HG03442 (cell line): ENCODE data around the gene TXNIP.
"Not testable (repeated sequence)": the region's sequence is repeated elsewhere in the genome, so short reads cannot be mapped to it uniquely, and the experiment has no call there.

ENCODE experiments used
- ATAC-seq: cut with Tn5 transposase; IDR thresholded peaks from one replicate; pipeline ENCODE4 v1.9.1; 2021; ENCODE audit warnings: mild to moderate bottlenecking, moderate library complexity; ENCODE audit not compliant: unreplicated experiment

TXNIP gene, protein sequence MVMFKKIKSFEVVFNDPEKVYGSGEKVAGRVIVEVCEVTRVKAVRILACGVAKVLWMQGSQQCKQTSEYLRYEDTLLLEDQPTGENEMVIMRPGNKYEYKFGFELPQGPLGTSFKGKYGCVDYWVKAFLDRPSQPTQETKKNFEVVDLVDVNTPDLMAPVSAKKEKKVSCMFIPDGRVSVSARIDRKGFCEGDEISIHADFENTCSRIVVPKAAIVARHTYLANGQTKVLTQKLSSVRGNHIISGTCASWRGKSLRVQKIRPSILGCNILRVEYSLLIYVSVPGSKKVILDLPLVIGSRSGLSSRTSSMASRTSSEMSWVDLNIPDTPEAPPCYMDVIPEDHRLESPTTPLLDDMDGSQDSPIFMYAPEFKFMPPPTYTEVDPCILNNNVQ

DNA sequence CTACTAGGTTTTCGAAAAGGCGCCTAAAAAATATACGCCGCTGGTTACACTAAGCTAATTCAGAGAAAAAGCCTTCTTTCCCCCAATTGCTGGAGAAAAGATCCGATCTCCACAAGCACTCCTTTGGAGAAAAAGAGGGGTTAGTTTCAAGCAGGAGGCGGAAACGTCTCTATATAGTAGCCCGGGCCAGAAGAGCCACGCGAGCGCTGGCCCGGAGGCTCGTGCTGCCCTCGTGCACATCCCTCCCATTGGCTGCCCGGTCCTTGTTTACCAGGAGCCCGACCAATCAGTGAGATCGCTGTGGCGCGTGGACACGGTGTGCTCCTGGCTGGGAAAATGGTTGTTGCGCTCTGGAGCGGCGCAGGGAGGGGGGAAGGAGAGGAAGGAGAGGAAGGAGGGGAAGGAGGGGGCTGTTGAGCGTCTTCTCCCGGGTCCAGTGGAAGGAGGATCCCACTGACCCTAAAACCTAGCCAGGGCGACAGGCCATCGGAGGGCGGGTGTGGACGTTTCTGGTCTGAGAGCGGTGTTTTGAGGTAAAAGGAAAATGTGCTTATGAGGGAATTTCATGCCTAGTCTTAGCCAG is at the start of gene TXNIP:
TXNIP (minus strand) TSS at position 147 of the 583 bp plus-strand sequence. CDS start 313 bp downstream, outside the sequence.
- ATAC-seq = peak; percentile 86

DNA sequence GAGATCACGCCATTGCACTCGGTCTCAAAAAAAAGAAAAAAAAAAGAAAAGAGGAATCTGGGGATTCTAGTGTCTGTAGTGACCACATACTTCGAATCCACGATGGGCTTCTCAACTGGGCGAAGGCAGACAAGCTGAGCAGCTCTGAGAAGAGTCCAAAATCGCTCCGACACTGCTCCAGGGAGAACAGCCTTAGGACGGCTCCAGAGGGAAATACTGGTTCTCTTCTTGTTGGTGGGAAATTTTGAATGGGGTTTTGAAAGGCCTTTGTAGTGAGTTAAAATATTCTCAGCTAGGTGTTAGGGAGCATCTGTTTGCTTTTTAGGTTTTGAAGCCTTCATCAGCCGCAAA is 43.4 kb upstream of the TXNIP start:
- no peak for ATAC-seq

DNA sequence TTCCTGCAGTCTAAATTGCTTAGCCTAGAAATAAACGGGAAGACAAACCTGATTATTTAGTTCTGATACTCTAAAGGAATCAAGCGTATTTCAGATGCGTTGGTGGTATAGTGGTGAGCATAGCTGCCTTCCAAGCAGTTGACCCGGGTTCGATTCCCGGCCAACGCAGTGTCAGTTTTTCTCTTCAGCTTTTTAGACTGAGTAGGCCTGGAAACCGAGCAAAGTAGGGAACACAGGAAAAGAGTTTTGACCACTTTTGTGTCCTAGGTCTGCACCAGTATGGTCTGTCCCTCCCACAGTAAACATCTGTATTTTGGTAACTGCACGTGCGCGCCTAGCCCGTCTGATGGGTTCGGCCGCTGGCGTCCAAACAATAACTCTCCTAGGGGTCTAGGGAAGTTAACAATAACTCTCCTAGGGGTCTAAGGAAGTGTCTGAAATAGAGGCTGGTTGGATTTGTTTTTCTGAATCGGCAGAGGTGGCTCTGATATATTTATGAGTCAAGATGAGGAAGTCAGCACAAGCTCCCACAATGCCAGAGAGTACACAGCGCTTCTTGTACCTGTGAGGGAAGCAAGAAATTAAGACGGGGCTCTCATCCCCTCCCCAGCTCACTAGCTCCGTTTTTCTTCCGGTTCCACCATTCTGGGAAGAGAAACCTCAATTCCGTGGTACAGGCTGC is 40.7 kb upstream of the TXNIP start:
- ATAC-seq = peak; percentile 24

DNA sequence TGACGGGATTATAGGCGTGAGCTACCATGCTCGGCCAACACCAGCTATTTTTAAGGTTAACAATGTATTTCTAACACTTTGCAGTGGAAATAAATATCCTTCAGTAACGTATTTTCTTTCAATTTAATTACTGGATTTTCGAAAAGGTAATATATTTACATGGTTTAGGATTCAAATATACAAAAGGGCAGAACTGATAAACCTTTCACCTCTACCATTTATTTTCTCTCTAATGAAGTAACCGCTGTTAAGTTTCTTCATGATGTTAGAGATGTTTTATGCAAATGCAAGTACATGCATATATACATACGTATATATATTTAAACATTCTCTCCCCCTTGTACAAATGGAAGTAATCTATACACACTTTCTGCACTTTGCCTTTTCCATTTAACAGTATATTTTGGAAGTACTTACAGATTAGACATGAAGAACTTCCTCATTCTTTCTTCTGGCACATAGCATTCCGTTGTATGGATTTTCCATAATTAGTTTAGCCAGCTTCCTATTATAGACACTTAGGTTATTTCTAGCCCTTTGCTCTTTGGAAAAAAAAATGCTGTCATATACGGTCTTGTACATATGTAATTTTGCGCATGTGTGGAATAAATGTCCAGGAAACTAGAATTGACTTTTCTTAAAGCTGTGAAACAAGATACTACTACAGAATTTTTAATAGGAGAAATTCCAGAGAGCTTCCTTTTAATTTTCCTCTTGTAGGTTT is 40.0 kb upstream of the TXNIP start:
- no peak for ATAC-seq

DNA sequence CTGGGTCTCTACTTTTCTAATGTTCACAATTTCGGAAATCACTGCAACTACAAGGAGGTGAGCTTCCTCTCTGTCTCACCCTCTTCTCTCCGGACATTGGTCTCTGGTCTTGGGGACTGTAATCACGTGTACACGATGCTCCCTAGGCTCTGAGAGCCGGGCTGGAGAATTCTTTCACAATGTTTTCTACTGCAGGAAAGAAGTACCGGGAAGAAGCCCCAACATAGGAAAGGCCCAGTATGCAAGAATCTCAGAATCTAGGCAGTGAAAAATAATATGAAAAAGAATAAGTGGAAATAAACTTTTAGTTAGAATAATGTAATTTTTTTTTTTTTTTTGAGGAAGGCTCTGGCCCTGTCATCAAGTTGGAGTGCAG is 38.7 kb upstream of the TXNIP start:
- ATAC-seq = no peak

DNA sequence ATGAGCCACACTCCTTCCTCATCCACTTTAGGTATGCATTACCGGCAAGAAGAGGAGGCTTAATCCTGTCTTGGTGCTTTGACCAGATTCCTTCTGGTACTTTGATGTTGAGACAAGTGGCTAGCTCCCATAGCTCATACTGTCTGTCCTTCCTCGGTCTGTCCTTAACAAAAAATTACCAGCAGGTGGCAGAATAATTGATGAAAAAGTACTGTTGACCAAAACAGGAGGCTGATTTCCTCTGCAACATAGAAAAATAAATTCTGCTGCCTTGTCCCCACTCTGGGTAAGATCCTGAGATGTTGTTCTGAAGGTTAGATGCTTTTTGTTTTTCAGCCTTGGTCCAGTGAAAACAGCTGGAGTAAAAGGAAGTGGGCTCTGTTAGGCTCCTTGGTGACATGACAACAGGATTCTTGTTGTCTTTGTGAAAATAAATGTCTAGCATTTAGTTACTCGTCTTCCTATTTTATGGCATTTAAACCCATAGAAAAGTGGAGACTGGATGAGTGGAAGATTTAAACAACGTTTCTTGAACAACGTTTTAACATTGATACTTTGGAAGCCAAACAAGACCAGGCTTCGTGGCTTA is 36.3 kb upstream of the TXNIP start:
- ATAC-seq = no peak

DNA sequence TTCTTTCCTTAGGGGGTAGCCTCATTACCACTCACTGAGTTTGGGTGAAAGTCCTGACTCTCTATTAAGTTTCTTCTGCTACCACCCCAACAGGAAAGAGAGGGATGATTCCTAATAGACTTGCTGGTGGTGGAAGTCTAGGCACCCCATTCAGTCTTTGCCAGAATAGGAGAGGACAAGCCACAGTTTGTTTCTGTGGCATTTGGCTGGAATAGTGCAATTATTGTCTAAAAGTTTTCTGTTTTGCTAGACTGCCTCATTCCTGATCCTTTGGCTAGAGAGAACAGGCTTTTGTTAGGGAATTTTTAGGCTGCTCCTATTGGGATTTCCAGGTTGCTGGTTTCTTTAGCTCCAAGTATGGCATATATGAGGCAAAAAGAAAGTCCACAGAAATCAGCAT is 35.1 kb upstream of the TXNIP start:
- ATAC-seq = no peak

DNA sequence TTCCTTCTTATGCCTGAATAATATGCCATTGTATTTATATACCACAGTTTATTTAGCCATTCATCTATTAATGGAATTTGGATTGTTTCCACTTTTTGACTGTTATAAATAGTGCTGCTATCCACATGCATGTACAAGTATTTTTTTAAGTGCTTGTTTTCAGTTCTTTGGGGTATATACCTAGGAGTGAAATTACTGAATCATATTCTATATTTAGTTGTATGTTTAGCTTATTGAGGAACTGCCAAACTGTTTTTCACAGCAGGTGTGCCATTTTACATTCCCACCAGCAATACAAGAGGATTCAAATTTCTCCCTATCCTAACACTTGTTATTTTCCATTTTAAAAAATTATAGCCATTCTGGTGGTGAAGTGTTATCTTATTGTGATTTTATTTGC is 32.7 kb upstream of the TXNIP start:
- ATAC-seq = no peak

DNA sequence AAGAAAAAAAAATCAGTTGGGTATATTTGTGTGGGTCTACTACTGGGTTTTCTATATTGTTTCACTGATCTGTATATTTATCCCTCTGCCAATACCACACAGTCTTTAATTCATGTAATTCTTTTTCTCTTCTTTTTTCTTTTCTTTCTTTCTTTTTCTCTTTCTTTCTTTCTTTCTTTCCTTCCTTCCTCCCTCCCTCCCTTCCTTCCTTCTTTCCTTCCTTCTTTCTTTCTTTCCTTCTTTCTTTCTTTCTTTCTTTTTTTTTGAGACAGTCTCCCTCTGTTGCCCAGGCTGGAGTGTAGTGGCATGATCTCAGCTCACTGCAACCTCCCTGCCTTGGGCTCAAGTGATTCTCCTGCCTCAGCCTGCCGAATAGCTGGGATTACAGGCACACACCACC is 30.3 kb upstream of the TXNIP start:
- ATAC-seq = not testable (repeated sequence)

DNA sequence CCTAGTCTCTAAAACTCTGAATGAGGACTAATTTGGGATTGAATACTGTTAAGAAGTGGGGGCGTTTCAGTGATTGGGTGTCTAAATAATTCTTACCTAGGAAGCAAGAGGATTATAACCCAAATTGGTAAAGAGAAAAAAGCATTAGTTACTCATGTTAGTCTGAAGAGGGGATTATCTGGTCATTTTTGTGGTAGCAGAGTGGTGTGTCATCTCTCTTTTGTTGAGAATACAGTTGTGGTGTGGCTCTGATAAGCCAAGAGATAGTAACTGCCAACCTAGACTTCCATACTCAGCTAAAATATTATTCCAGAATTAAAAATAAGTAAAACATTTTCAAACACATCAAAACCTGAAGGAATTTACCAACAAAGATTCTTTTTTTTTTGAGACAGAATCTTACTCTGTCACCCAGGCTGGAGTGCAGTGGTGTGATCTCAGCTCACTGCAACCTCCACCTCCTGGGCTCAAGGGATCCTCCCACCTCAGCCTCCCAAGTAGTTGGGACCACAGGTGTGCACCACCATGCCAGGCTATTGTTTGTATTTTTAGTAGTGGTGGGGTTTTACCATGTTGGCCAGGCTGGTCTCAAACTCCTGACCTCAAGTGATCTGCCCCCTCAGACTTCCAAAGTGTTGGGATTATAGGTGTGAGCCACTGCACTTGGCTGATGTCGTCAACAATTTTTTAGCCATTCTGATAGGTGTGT is 29.6 kb upstream of the TXNIP start:
- not testable (repeated sequence) for ATAC-seq

DNA sequence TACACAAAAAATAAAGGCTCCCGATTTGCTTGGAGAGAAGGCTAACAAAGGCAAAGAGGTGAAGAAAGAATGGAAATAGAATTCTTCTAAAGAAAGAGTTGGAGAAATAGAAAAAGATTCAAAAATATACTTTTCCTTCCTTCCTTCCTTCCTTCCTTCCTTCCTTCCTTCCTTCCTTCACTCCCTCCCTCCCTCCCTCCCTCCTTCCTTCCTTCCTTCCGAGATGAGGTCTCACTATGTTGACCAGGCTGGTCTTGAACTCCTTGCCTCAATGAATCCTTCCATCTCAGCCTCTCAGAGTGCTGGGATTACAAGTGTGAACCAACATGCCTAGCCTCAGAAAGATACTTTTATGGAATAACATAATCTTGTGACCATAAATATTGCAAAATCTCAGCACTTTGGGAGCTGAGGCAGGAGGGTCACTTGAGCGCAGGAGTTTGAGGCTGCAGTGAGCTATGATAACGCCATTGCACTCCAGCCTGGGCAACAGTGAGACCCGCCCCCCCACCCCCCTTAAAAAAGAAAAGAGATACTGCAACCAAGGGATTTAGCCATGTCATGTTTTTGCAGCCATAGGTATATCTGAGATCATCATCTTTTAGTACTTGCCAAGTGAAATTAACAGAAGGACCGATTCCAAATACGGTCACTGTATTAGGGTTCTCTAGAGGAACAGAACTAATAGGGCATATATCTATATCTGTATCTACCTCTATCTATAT is 26.2 kb upstream of the TXNIP start:
- no peak for ATAC-seq

DNA sequence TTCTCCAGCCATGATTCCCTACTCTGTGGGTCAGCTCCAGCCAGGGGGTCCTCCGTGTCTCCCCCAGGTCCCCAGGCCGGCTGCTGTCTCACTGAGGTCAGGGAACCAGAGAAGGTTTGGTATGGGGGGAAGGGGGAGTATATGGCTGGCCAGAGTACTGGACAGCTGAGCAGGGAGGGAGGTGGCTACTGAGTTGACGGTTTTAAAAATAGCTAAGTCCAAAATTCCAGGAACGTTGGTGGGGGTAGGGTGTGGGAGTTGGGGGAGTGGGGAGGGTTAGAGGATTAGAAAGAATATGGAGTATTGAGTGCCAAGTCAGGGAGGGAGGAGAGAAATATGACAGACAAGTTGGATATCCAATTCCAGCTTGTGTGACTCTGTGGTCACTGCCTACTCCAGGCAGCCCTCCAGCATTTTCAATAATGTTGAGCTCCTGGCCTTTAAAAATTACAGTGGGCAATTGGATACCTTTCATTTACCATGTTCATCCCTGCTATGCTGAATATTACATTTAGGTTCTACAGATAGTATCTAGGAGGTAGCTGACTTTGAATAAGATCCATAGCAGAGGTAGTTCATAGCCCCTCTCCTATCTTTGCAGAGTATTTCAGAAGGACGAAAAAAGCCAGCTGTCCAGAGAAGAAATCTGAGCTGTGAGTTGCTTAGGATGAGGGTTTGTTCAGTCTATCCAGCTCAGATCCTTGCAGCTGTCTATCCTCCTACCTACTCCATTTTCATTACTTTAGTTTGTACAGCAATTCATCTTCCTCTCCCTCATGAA is 25.4 kb upstream of the TXNIP start, which contains the start of gene HJV:
HJV (minus strand) TSS at position 114 of the 781 bp plus-strand sequence. CDS start 1,504 bp downstream, outside the sequence.
- ATAC-seq = no peak

DNA sequence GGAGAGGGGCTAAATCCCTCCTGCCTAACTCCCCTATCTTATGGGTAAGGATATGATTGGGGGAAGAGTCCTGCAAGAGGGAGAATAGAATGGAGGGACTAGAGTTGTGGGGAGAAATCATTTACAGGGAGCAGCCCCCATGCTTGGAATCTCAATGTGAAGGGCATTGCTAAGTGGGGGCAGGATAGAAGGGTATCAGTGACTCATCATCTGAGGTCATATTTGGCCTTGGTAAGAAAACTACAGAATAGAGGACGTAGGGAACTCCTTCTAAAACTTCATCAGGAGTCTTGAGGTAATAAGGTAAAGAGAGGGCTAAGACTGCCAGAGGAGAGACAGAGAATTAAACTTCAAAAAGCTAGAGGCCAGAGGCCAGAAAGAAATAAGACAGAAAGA is 24.7 kb upstream of the TXNIP start:
- ATAC-seq = no peak

DNA sequence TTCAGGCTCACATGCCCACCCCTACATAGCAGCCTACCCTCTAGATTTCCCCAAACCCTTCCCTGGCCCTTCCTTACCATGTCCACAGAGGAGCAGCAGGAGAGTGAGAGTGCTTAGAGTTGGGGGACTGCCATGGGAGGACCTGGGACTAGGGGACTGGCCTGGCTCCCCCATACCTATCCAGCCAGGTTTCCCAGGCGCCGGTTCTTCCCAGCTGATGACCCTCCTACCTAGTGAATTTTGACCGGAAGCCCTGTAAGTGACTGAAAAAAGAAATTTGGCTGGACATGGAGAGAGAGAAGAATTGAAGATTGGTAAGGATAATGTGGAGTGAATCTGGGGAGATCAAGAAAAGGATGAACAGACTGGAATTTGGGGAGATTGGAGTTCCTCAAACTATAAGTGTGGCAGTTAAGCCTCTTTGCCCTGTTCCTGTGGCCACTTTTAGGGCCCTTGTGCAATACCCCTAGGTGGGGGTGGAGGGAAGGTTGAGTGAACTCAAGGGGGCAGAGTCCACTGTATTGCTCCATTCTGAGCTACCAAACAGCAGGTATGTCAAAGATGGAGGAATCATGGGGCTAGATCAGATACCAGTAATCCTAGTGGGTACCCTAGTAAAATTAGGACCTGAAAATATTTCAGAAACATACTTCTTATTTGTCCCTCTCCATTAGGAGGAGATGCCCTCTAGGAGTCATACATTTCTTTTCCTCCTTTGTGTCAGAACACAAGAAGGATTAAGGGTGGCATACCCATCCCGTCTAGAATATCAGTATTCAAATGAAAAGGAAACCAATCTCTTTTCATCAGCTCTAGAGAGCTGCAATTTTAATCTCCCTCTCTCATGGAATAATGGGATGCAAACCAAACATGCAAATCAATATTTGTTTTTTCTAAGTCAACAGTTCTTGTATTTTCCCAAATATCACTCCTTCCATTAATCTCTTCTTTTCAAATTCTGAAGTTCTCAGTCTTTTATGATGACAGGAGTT is 24.0 kb upstream of the TXNIP start:
- no peak for ATAC-seq

DNA sequence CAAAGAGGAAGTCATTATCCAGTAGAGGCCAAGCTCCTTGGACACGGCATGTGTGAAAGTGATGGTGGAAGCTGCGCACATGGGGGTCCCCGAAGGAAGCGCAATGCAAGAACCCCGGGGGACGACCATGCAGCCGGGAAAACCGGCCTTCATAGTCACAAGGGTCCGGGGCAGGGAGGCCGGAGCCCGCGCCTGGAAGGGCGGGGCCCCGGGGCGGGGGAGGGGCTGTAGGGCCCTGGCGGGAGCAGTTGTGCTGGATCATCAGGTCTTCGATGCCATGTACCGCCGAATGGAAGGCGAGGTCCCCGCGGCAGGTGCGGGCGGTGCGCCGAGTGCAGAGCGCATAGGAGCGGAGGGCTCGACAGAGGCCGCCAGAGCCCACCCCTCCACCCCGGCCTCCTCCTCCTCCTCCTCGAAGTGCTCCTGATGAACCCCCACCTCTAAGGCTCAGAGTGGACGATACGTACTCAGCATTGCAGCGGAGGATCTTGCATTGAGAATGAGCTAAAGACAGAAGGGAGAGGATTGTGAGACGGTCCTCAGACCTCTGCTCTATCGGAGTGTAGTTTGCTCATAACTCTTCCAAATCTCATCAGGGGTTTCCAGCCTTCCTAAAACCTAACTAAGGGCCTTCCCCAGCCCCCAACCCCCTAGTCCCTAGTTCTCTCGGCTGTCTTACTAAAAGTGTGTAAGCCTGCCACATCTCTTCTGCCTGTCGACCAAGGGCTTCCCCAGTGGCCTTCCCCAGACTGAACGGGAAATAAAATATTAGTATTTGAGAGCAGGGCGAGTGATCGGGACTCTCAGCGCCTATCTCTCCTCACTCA is 23.1 kb upstream of the TXNIP start:
- no peak for ATAC-seq

DNA sequence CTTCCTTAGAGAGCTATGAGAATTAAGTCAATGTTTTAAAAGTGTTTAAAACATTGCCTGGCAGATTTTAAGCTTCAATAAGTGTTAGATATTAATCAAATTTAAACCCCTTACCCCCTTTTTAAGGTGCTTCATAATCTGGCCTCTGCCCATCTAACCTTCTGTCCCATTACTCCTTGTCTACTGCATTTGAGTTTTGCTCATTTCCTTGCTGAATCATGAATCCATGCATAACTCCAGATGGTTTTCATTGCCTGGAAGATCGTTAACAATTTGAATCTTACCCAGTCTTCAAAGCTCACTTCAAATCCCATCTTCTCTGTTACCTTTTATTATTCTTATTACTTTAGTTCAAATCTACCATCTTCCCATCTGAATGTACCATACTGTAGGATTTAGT is 20.5 kb upstream of the TXNIP start:
- no peak for ATAC-seq

DNA sequence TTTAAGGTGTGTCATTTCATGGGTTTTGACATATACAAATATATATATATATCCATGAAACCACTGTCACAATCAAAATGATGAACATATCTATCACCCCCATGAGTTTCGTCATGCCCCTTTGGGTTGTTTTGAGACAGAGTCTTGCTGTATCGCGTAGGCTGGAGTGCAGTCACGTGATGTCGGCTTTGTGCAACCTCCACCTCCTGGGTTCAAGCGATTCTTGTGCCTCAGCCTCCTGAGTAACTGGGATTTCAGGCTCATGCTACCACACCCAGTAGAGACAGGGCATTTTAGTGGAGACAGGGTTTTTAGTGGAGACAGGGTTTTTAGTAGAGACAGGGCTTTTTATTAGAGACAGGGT is 17.2 kb upstream of the TXNIP start:
- ATAC-seq = no peak
